ENCODE results near the gene CERS6.

- TF ChIP-seq, protein P1, sequence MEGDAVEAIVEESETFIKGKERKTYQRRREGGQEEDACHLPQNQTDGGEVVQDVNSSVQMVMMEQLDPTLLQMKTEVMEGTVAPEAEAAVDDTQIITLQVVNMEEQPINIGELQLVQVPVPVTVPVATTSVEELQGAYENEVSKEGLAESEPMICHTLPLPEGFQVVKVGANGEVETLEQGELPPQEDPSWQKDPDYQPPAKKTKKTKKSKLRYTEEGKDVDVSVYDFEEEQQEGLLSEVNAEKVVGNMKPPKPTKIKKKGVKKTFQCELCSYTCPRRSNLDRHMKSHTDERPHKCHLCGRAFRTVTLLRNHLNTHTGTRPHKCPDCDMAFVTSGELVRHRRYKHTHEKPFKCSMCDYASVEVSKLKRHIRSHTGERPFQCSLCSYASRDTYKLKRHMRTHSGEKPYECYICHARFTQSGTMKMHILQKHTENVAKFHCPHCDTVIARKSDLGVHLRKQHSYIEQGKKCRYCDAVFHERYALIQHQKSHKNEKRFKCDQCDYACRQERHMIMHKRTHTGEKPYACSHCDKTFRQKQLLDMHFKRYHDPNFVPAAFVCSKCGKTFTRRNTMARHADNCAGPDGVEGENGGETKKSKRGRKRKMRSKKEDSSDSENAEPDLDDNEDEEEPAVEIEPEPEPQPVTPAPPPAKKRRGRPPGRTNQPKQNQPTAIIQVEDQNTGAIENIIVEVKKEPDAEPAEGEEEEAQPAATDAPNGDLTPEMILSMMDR (IDR thresholded peaks at IDR 0.05): no peak
- TF ChIP-seq POLR2A (IDR thresholded peaks at IDR 0.05): no peak
Observed at GRCh38 chr2:168632709-168633121, 176.6 kb downstream of the CERS6 start.

Data from esophagus squamous epithelium (tissue), 4 donors.